C4-2B (cell line): ENCODE measurements around the gene NUP62.
A peak's percentile ranks its signal among the peaks of the same experiment; 100 is the strongest.

Experiments
- H3K27ac ChIP-seq: fragments of 450-650 bp; 2 replicates; pipeline ENCODE4 v1.5.1; 2017
- CTCF ChIP-seq: fragments of 450-650 bp; conservative IDR thresholded peaks from 2 replicates; pipeline ENCODE4 v1.5.1; 2017; ENCODE audit warnings: mild to moderate bottlenecking
- ZFX ChIP-seq: fragments of 450-650 bp; IDR thresholded peaks from 2 replicates; pipeline ENCODE4 v1.6.1; 2017

Gene NUP62

GRCh38 chr19:49862391-49863253 lies 66.7 kb downstream of the NUP62 start:
- H3K27ac ChIP-seq = peak overlapping the region; percentile 81

DNA sequence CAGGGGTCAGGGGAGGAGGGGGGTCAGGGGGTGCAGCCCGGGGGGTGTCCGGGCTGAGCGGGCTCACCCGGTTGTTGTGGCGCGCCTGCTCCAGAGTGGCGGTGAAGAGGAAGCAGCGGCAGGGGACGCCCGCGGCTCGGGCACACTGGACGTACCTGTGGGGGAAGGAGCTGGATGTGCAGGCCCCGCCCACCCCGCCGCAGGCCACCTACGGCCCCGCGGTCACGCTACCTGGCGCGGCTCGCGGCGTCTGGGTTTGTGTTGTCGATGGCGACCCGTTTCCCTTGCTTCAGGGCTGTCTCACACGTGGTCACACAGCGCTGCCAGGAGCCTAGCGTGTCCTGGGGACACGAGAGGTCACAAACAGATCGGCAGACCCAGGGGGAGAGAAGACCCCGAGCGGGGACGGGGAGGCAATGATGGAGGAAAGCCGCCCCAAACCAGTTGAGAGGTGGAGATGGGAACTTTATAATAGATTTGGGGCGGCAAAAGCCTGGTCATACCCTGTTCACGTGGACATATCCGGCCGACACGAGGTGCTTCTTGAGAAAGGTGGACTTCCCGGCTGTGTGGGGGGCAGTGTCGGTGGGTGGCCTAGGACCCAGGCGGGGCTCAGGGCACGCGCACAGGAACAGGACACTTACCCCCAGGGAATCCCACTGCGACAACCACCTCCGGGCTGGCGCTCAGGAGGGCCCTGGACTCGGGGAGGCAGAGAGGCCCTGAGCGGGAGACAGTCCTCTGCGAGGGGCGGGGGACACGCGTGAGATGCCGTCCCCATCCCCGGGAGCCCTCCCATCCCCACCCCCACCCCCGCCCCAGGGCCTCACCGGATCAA lies 67.5 kb downstream of the NUP62 start:
- no peak; the same call in 1 of the 2 replicates for TF ChIP-seq CTCF
- TF ChIP-seq ZFX = no peak
- H3K27ac ChIP-seq = peak overlapping the region; percentile 81

More at GRCh38 chr19:49862391-49863253, 66.7 kb downstream of the NUP62 start:
- TF ChIP-seq ZFX = no peak
- TF ChIP-seq CTCF = no peak; the same call in 1 of the 2 replicates

GRCh38 chr19:49861107-49861506 lies 68.2 kb downstream of the NUP62 start:
- peak overlapping the region; percentile 81 for H3K27ac ChIP-seq
- no peak for TF ChIP-seq ZFX
- no peak for TF ChIP-seq CTCF

- TF ChIP-seq ZFX = no peak
- no peak for TF ChIP-seq CTCF
- peak overlapping the region; percentile 81 for H3K27ac ChIP-seq
Observed at GRCh38 chr19:49860336-49861102, 68.8 kb downstream of the NUP62 start.

GRCh38 chr19:49859682-49860335 lies 69.5 kb downstream of the NUP62 start:
- peak overlapping the region; percentile 81 for H3K27ac ChIP-seq
- no peak for TF ChIP-seq ZFX
- no peak for TF ChIP-seq CTCF

DNA sequence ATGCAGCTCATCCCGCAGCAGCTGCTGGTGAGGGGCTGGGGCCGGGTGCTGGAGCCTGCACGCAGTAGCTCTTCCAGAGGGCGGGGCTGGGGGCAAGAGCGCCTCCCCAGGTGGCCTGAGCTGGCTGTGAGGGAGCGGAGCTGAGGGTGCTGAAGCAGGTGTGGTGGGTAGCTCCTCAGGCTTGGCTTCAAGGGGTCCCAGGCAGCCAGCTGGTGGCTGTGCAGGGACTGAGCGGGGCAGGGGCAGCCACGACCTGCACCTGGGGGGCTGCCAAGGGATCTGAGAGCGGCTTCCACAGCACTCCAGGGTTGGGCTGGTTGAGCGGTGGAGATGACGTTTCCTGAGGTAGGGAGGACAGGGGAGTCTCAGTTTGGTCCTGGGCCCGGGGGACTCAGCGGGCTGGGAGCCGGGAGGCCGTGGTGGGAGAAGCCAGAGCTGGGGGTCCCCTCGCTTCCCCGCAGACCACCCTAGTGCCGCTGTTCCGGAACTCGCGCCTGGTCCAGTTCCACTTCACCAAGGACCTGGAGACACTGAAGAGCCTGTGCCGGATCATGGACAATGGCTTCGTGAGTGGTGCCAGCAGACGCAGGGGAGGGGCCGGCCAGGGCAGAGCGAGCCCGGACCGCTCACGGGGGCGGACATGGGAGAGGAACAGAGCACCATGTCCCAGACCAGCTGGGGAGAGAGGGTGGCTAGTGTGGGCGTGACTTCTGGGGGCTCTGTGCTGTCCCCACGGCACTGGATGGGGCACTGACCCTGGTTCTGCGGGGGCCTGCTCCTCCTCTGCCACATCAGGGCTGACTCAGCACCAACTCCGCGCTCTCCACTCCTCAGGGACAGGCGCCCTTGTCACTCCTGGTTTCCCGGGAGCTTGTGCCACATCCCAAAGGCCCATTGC lies 71.0 kb downstream of the NUP62 start:
- no peak for TF ChIP-seq ZFX
- no peak for TF ChIP-seq CTCF
- no peak overlapping the region for H3K27ac ChIP-seq
